HUES48 (cell line): Measurements from ENCODE around the gene GMFB.

Source experiments
- H3K27ac ChIP-seq: one replicate; pipeline ENCODE4 v1.7.0; 2013; ENCODE audit warnings: low read depth, low read length, inconsistent platforms
- H3K27me3 ChIP-seq: 2 replicates; pipeline ENCODE4 v1.6.1; 2013; ENCODE audit warnings: mild to moderate bottlenecking, low read length; ENCODE audit not compliant: control insufficient read depth, insufficient read depth
- H3K36me3 ChIP-seq: 2 replicates; pipeline ENCODE4 v1.6.1; 2013; ENCODE audit warnings: low read length; ENCODE audit not compliant: control insufficient read depth, insufficient read depth
- H3K4me1 ChIP-seq: 2 replicates; pipeline ENCODE4 v1.6.1; 2013; ENCODE audit warnings: mild to moderate bottlenecking, low read length; ENCODE audit not compliant: control insufficient read depth, insufficient read depth
- H3K4me3 ChIP-seq: 2 replicates; pipeline ENCODE4 v1.5.1; 2013; ENCODE audit warnings: mild to moderate bottlenecking, low read depth, low read length
- H3K9ac ChIP-seq: 2 replicates; pipeline ENCODE4 v1.6.1; 2013; ENCODE audit warnings: mild to moderate bottlenecking, low read depth, low read length, moderate library complexity
- H3K9me3 ChIP-seq: 2 replicates; pipeline ENCODE4 v1.6.1; 2013; ENCODE audit warnings: low read length; ENCODE audit not compliant: control insufficient read depth, insufficient read depth

The GMFB gene

DNA sequence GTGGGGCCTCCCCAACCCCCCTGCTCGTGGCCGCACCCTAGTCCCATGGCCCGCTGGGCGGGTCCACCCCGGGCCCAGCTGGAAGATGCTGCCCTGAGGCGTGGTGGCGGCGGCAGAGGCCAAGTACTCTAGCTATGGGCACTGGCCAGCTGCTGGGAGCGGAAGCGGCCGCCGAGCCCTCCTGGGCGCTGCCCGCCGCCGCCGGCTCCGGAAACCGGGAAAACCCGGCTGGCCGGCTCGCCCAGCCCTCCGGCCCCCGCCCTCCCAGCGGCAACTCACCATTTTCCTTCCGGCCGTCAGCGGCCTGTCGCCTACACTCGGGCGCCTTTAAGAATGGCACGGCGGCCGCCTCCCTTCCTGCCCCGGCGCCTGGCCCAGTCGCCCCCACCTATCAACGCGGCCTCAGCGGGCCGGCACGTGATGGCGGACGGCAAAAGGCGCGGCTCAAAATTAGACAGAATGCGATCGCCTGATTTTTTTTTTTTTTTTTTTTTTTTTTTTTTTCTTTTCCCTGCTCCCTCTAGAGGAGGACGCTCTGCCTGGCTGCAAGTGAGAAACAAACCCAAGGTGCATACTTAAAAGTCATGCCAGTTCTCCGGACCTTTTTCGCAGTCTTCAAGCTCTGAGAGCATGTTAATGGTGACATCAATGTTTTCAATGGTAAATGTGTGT lies at the start of gene GMFB:
GMFB (minus strand) TSS at position 335 of the 672 bp plus-strand sequence; CDS start at position 282, 53 bp downstream.
- H3K9ac ChIP-seq = peak within 1 kb of the TSS; percentile 90
- no peaks in the 10 kb centered on the region for H3K27me3 ChIP-seq
- H3K9me3 ChIP-seq = no peaks in the 10 kb centered on the region
- H3K27ac ChIP-seq = peak within 1 kb of the TSS; percentile 97
- peaks cover 22% of the 10 kb centered on the region for H3K4me1 ChIP-seq
- H3K36me3 ChIP-seq = peaks cover 2% of the 10 kb centered on the region; the same call in 1 of the 2 replicates
- peak within 1 kb of the TSS; percentile 98 for H3K4me3 ChIP-seq

DNA sequence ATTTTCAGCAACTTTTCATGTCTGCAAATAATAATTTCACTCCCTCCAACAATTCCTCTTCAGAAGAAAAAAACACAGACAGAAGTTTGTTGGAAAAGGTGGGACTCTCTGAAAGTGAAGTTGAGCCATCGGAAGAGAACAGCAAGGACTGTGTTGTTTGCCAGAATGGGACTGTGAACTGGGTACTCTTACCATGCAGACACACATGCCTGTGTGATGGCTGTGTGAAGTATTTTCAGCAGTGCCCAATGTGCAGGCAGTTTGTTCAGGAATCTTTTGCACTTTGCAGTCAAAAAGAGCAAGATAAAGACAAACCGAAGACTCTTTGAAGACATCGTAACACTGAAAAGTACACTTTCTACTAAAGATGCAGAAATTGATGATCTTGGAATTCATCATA lies 49.3 kb upstream of the GMFB start:
- peaks cover 3% of the 10 kb centered on the region; the same call in 1 of the 2 replicates for H3K4me1 ChIP-seq
- no peak overlapping the region for H3K27ac ChIP-seq
- H3K9ac ChIP-seq = no peak overlapping the region
- H3K4me3 ChIP-seq = no peak overlapping the region
- no peaks in the 10 kb centered on the region for H3K27me3 ChIP-seq
- peaks cover 32% of the 10 kb centered on the region for H3K36me3 ChIP-seq
- no peaks in the 10 kb centered on the region for H3K9me3 ChIP-seq

DNA sequence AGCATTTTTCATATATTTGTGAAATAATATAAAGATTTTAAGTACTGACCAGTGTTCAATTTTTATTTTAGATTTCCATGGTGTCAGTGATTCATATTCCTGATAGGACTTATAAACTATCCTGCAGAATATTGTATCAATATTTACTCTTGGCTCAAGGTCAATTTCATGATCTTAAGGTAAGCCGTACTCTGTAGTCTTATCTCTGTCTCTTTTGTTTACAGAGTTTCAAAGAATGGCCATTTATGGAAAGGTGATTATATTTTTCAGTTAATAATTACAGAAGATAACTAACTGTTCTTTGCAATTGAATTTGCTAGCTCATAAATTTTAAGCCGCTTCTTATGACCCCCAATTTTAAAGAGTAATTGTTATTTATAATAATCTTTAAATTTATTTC lies 48.9 kb upstream of the GMFB start:
- Histone ChIP-seq H3K9ac (no peak overlapping the region), H3K27me3 (no peaks in the 10 kb centered on the region), H3K4me1 (peaks cover 5% of the 10 kb centered on the region; the same call in 1 of the 2 replicates), H3K27ac (no peak overlapping the region), H3K4me3 (no peak overlapping the region), H3K9me3 (no peaks in the 10 kb centered on the region), H3K36me3 (peaks cover 32% of the 10 kb centered on the region)

GRCh38 chr14:54535646-54536045 lies 46.9 kb upstream of the GMFB start:
- Histone ChIP-seq H3K27me3 (no peaks in the 10 kb centered on the region), H3K27ac (no peak overlapping the region), H3K4me1 (peaks cover 13% of the 10 kb centered on the region; the same call in 1 of the 2 replicates), H3K4me3 (no peak overlapping the region), H3K36me3 (peaks cover 35% of the 10 kb centered on the region), H3K9ac (no peak overlapping the region), H3K9me3 (no peaks in the 10 kb centered on the region)

GRCh38 chr14:54535126-54535525 lies 46.3 kb upstream of the GMFB start:
- H3K27me3 ChIP-seq = no peaks in the 10 kb centered on the region
- H3K36me3 ChIP-seq = peaks cover 31% of the 10 kb centered on the region
- no peak overlapping the region for H3K27ac ChIP-seq
- H3K4me1 ChIP-seq = peaks cover 13% of the 10 kb centered on the region; the same call in 1 of the 2 replicates
- H3K9me3 ChIP-seq = no peaks in the 10 kb centered on the region
- H3K4me3 ChIP-seq = no peak overlapping the region
- H3K9ac ChIP-seq = no peak overlapping the region

GRCh38 chr14:54533100-54533499 lies 44.3 kb upstream of the GMFB start:
- no peak overlapping the region for H3K4me3 ChIP-seq
- no peaks in the 10 kb centered on the region for H3K9me3 ChIP-seq
- no peak overlapping the region for H3K27ac ChIP-seq
- H3K27me3 ChIP-seq = no peaks in the 10 kb centered on the region
- H3K9ac ChIP-seq = no peak overlapping the region
- H3K36me3 ChIP-seq = peaks cover 12% of the 10 kb centered on the region
- H3K4me1 ChIP-seq = peaks cover 13% of the 10 kb centered on the region; the same call in 1 of the 2 replicates

- Histone ChIP-seq H3K9ac (no peak overlapping the region), H3K36me3 (peaks cover 10% of the 10 kb centered on the region), H3K27me3 (no peaks in the 10 kb centered on the region), H3K9me3 (no peaks in the 10 kb centered on the region), H3K27ac (peak overlapping the region; percentile 21), H3K4me1 (peaks cover 13% of the 10 kb centered on the region; the same call in 1 of the 2 replicates), H3K4me3 (no peak overlapping the region)
These were observed 43.6 kb upstream of the GMFB start for GRCh38 chr14:54532111-54533012.

- H3K4me3 ChIP-seq = no peak overlapping the region
These were observed 41.0 kb upstream of the GMFB start for GRCh38 chr14:54529811-54530210.

GRCh38 chr14:54528973-54529372 lies 40.2 kb upstream of the GMFB start:
- H3K9me3 ChIP-seq = no peaks in the 10 kb centered on the region
- H3K27ac ChIP-seq = no peak overlapping the region
- peaks cover 10% of the 10 kb centered on the region; the same call in 1 of the 2 replicates for H3K4me1 ChIP-seq
- peaks cover 19% of the 10 kb centered on the region for H3K36me3 ChIP-seq
- no peaks in the 10 kb centered on the region for H3K27me3 ChIP-seq
- no peak overlapping the region for H3K9ac ChIP-seq
- no peak overlapping the region for H3K4me3 ChIP-seq

More at GRCh38 chr14:54529811-54530210, 41.0 kb upstream of the GMFB start:
- Histone ChIP-seq H3K9ac (no peak overlapping the region), H3K4me1 (peaks cover 10% of the 10 kb centered on the region; the same call in 1 of the 2 replicates), H3K36me3 (peaks cover 15% of the 10 kb centered on the region), H3K27me3 (no peaks in the 10 kb centered on the region), H3K27ac (no peak overlapping the region), H3K9me3 (no peaks in the 10 kb centered on the region)

- Histone ChIP-seq H3K9ac (no peak overlapping the region), H3K36me3 (peaks cover 28% of the 10 kb centered on the region), H3K4me3 (no peak overlapping the region), H3K27ac (no peak overlapping the region), H3K27me3 (no peaks in the 10 kb centered on the region), H3K4me1 (no peaks in the 10 kb centered on the region), H3K9me3 (no peaks in the 10 kb centered on the region)
These were observed 35.6 kb upstream of the GMFB start for GRCh38 chr14:54524410-54524809.

DNA sequence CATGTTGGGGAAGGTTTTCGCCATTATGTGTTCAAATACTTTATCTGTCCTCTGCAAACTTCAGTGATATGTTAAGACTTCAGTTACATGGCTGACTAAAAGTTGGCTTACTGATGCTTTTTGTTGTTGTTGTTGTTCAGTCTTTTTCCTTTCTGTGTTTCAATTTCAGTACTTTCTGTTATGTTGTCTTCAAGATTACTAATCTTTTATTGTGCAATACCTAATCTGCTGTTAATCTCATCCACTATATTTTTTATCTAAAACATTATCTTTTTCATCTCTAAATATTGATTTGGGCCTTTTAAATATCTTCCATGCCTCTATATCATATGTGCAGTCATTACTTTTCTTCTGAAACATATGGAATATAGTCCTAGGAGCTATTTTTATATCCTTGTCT lies 27.9 kb upstream of the GMFB start:
- no peak overlapping the region for H3K9ac ChIP-seq
- peaks cover 4% of the 10 kb centered on the region; the same call in 1 of the 2 replicates for H3K9me3 ChIP-seq
- no peaks in the 10 kb centered on the region for H3K4me1 ChIP-seq
- H3K4me3 ChIP-seq = no peak overlapping the region
- H3K27ac ChIP-seq = no peak overlapping the region
- H3K36me3 ChIP-seq = no peaks in the 10 kb centered on the region
- H3K27me3 ChIP-seq = no peaks in the 10 kb centered on the region
